ENCODE measurements around the gene CLCN7.
A peak's percentile ranks its signal among the peaks of the same experiment; 100 is the strongest.

Gene CLCN7

GRCh38 chr16:1460602-1461138 lies 14.2 kb downstream of the CLCN7 start:
- Histone ChIP-seq H3K4ac (ENCODE audit: low read length) (no peak overlapping the region), H2AK5ac (ENCODE audit: low read depth, low read length) (no peak overlapping the region), H3K23ac (ENCODE audit: low read depth, low read length, poor library complexity) (peak overlapping the region; percentile 65), H4K8ac (ENCODE audit: low read depth, low read length) (peak overlapping the region; percentile 43), H2BK5ac (ENCODE audit: low read length) (peak overlapping the region; percentile 39), H2AFZ (ENCODE audit: low read length) (no peak overlapping the region), H3K27me3 (ENCODE audit: control insufficient read depth in 3 of 3, insufficient read depth in 3 of 3, low read depth in 1 of 3, low read length in 3 of 3) (no peaks in the 10 kb centered on the region), H2BK15ac (ENCODE audit: low read length) (no peak overlapping the region), H4K91ac (ENCODE audit: low read depth, low read length, poor library complexity) (no peak overlapping the region), H3K79me1 (ENCODE audit: low read depth, low read length) (peaks cover 10% of the 10 kb centered on the region), H3K4me1 (ENCODE audit: control insufficient read depth in 2 of 2, insufficient read depth in 1 of 2, low read depth in 1 of 2, low read length in 2 of 2) (no peaks in the 10 kb centered on the region), H3K4me2 (ENCODE audit: insufficient read depth, low read length, poor library complexity, severe bottlenecking) (no peak overlapping the region), H3K14ac (ENCODE audit: low read length) (no peak overlapping the region), H3K9me3 (replicated peaks in 1 of 2; ENCODE audit: control insufficient read depth in 2 of 2, insufficient read depth in 1 of 2, low read depth in 1 of 2, low read length in 2 of 2) (no peaks in the 10 kb centered on the region), H3K18ac (ENCODE audit: low read length) (no peak overlapping the region), H3K9ac (ENCODE audit: low read depth, low read length, poor library complexity) (peak overlapping the region; percentile 21), H2BK120ac (ENCODE audit: low read depth, low read length) (no peak overlapping the region), H3K36me3 (replicated peaks in 1 of 2; ENCODE audit: control insufficient read depth in 2 of 2, insufficient read depth in 2 of 2, low read length in 2 of 2) (peaks cover 12 to 44% of the 10 kb centered on the region in 2 donors), H2BK12ac (ENCODE audit: low read length) (no peak overlapping the region), H3K4me3 (ENCODE audit: low read length in 2 of 2) (no peak overlapping the region), H3K27ac (replicated peaks; ENCODE audit: low read length) (no peak overlapping the region)
- WGBS, 2 donors (ENCODE audit: extremely low coverage in 2 of 2, insufficient read length in 2 of 2, insufficient replicate concordance in 1 of 2), result no CpG with 5 or more reads among the region's 30 CpGs
- no peak for DNase-seq (ENCODE audit: low spot score)

- no peak for DNase-seq (ENCODE audit: low spot score)
- Histone ChIP-seq H3K27me3 (ENCODE audit: control insufficient read depth in 3 of 3, insufficient read depth in 3 of 3, low read depth in 1 of 3, low read length in 3 of 3) (no peaks in the 10 kb centered on the region), H3K4me2 (ENCODE audit: insufficient read depth, low read length, poor library complexity, severe bottlenecking) (no peak overlapping the region), H4K8ac (ENCODE audit: low read depth, low read length) (no peak overlapping the region), H3K9ac (ENCODE audit: low read depth, low read length, poor library complexity) (no peak overlapping the region), H3K9me3 (replicated peaks in 1 of 2; ENCODE audit: control insufficient read depth in 2 of 2, insufficient read depth in 1 of 2, low read depth in 1 of 2, low read length in 2 of 2) (no peaks in the 10 kb centered on the region), H3K23ac (ENCODE audit: low read depth, low read length, poor library complexity) (peak overlapping the region; percentile 65), H3K27ac (replicated peaks; ENCODE audit: low read length) (no peak overlapping the region), H2BK15ac (ENCODE audit: low read length) (no peak overlapping the region), H3K36me3 (replicated peaks in 1 of 2; ENCODE audit: control insufficient read depth in 2 of 2, insufficient read depth in 2 of 2, low read length in 2 of 2) (peaks cover 12 to 51% of the 10 kb centered on the region in 2 donors), H4K91ac (ENCODE audit: low read depth, low read length, poor library complexity) (no peak overlapping the region), H2BK12ac (ENCODE audit: low read length) (no peak overlapping the region), H3K18ac (ENCODE audit: low read length) (no peak overlapping the region), H2BK5ac (ENCODE audit: low read length) (no peak overlapping the region), H3K14ac (ENCODE audit: low read length) (no peak overlapping the region), H2AK5ac (ENCODE audit: low read depth, low read length) (no peak overlapping the region), H2AFZ (ENCODE audit: low read length) (no peak overlapping the region), H3K79me1 (ENCODE audit: low read depth, low read length) (peaks cover 6% of the 10 kb centered on the region), H3K4me1 (ENCODE audit: control insufficient read depth in 2 of 2, insufficient read depth in 1 of 2, low read depth in 1 of 2, low read length in 2 of 2) (no peaks in the 10 kb centered on the region), H3K4me3 (ENCODE audit: low read length in 2 of 2) (no peak overlapping the region), H2BK120ac (ENCODE audit: low read depth, low read length) (no peak overlapping the region), H3K4ac (ENCODE audit: low read length) (no peak overlapping the region)
- WGBS, 2 donors (ENCODE audit: extremely low coverage in 2 of 2, insufficient read length in 2 of 2, insufficient replicate concordance in 1 of 2), result no CpG with 5 or more reads among the region's 10 CpGs
Observed at GRCh38 chr16:1459967-1460366, 14.9 kb downstream of the CLCN7 start.

- no peak overlapping the region for H3K9ac ChIP-seq (ENCODE audit: low read depth, low read length, poor library complexity)
Observed at GRCh38 chr16:1458977-1459341, 15.9 kb downstream of the CLCN7 start.

GRCh38 chr16:1458336-1458976 lies 16.4 kb downstream of the CLCN7 start:
- Histone ChIP-seq H3K18ac (ENCODE audit: low read length) (no peak overlapping the region), H3K4me3 (ENCODE audit: low read length in 2 of 2) (no peak overlapping the region), H3K36me3 (replicated peaks in 1 of 2; ENCODE audit: control insufficient read depth in 2 of 2, insufficient read depth in 2 of 2, low read length in 2 of 2) (peaks cover 18 to 66% of the 10 kb centered on the region in 2 donors), H3K9me3 (replicated peaks in 1 of 2; ENCODE audit: control insufficient read depth in 2 of 2, insufficient read depth in 1 of 2, low read depth in 1 of 2, low read length in 2 of 2) (no peaks in the 10 kb centered on the region), H2BK12ac (ENCODE audit: low read length) (no peak overlapping the region), H3K27ac (replicated peaks; ENCODE audit: low read length) (no peak overlapping the region), H2BK5ac (ENCODE audit: low read length) (no peak overlapping the region), H2AFZ (ENCODE audit: low read length) (no peak overlapping the region), H3K4me1 (ENCODE audit: control insufficient read depth in 2 of 2, insufficient read depth in 1 of 2, low read depth in 1 of 2, low read length in 2 of 2) (no peaks in the 10 kb centered on the region), H2BK15ac (ENCODE audit: low read length) (no peak overlapping the region), H3K27me3 (ENCODE audit: control insufficient read depth in 3 of 3, insufficient read depth in 3 of 3, low read depth in 1 of 3, low read length in 3 of 3) (no peaks in the 10 kb centered on the region), H2AK5ac (ENCODE audit: low read depth, low read length) (no peak overlapping the region), H3K9ac (ENCODE audit: low read depth, low read length, poor library complexity) (no peak overlapping the region), H3K79me1 (ENCODE audit: low read depth, low read length) (peaks cover 5% of the 10 kb centered on the region), H3K14ac (ENCODE audit: low read length) (no peak overlapping the region), H4K8ac (ENCODE audit: low read depth, low read length) (no peak overlapping the region), H3K4ac (ENCODE audit: low read length) (no peak overlapping the region), H4K91ac (ENCODE audit: low read depth, low read length, poor library complexity) (no peak overlapping the region), H3K23ac (ENCODE audit: low read depth, low read length, poor library complexity) (no peak overlapping the region), H3K4me2 (ENCODE audit: insufficient read depth, low read length, poor library complexity, severe bottlenecking) (no peak overlapping the region), H2BK120ac (ENCODE audit: low read depth, low read length) (no peak overlapping the region)
- WGBS, 2 donors (ENCODE audit: extremely low coverage in 2 of 2, insufficient read length in 2 of 2, insufficient replicate concordance in 1 of 2), result no CpG with 5 or more reads among the region's 26 CpGs
- no peak for DNase-seq (ENCODE audit: low spot score)

More at GRCh38 chr16:1458977-1459341, 15.9 kb downstream of the CLCN7 start:
- no peaks in the 10 kb centered on the region for H3K4me1 ChIP-seq (ENCODE audit: control insufficient read depth in 2 of 2, insufficient read depth in 1 of 2, low read depth in 1 of 2, low read length in 2 of 2)
- H2BK120ac ChIP-seq (ENCODE audit: low read depth, low read length), result no peak overlapping the region
- no CpG with 5 or more reads among the region's 14 CpGs for WGBS, 2 donors (ENCODE audit: extremely low coverage in 2 of 2, insufficient read length in 2 of 2, insufficient replicate concordance in 1 of 2)
- H3K9me3 ChIP-seq (replicated peaks in 1 of 2; ENCODE audit: control insufficient read depth in 2 of 2, insufficient read depth in 1 of 2, low read depth in 1 of 2, low read length in 2 of 2), result no peaks in the 10 kb centered on the region
- H2AK5ac ChIP-seq (ENCODE audit: low read depth, low read length), result no peak overlapping the region
- H3K4me3 ChIP-seq (ENCODE audit: low read length in 2 of 2), result no peak overlapping the region
- peaks cover 15 to 61% of the 10 kb centered on the region in 2 donors for H3K36me3 ChIP-seq (replicated peaks in 1 of 2; ENCODE audit: control insufficient read depth in 2 of 2, insufficient read depth in 2 of 2, low read length in 2 of 2)
- no peak overlapping the region for H2AFZ ChIP-seq (ENCODE audit: low read length)
- peaks cover 5% of the 10 kb centered on the region for H3K79me1 ChIP-seq (ENCODE audit: low read depth, low read length)
- H4K8ac ChIP-seq (ENCODE audit: low read depth, low read length), result no peak overlapping the region
- H4K91ac ChIP-seq (ENCODE audit: low read depth, low read length, poor library complexity), result no peak overlapping the region
- H3K18ac ChIP-seq (ENCODE audit: low read length), result no peak overlapping the region
- H3K14ac ChIP-seq (ENCODE audit: low read length), result no peak overlapping the region
- no peak overlapping the region for H2BK15ac ChIP-seq (ENCODE audit: low read length)
- H3K27me3 ChIP-seq (ENCODE audit: control insufficient read depth in 3 of 3, insufficient read depth in 3 of 3, low read depth in 1 of 3, low read length in 3 of 3), result no peaks in the 10 kb centered on the region
- DNase-seq (ENCODE audit: low spot score), result no peak
- no peak overlapping the region for H3K4me2 ChIP-seq (ENCODE audit: insufficient read depth, low read length, poor library complexity, severe bottlenecking)
- H2BK5ac ChIP-seq (ENCODE audit: low read length), result no peak overlapping the region
- H3K27ac ChIP-seq (replicated peaks; ENCODE audit: low read length), result no peak overlapping the region
- H2BK12ac ChIP-seq (ENCODE audit: low read length), result no peak overlapping the region
- H3K4ac ChIP-seq (ENCODE audit: low read length), result no peak overlapping the region
- H3K23ac ChIP-seq (ENCODE audit: low read depth, low read length, poor library complexity), result no peak overlapping the region

Data from neuronal stem cell (in vitro differentiated cells).